HG03135 (cell line): ENCODE data around the gene VSTM4.

ENCODE experiments used
- ATAC-seq: cut with Tn5 transposase; IDR thresholded peaks from one replicate; pipeline ENCODE4 v1.9.1; 2021; ENCODE audit warnings: mild to moderate bottlenecking, moderate library complexity; ENCODE audit not compliant: unreplicated experiment

VSTM4 gene

DNA sequence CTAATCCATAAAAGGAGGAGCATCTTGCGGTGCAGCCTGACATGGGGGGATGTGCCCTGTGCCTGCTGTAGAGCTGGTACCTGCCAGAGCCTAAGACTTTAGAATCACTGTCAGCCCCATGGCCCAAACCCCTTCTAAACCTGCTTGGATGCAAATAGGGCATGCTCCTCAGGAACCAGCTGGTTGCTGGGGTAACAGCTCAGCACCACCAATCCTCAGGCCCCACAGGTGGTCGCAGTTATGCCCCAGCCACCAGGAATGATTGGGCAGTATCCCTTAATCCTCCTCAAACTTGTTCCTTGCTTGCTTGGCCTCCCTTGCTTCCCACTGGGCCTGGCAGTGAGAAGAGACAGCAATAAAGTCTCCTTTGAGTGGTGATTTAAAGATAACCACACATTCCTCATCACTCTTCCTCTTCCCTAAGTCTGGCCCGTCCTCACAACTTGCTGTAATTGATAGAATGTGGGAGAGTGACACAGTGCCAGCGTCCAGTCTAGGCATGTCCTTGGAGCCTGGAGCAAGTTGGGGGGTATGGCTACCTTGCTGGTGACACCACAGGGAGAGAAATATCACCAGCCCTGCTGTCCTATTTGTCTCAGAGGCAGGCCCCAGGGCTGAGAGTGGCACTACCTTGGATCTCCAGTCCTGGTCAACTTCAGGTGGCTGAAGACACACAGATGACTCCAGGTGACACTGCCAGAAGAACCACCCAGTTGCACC, 43.0 kb downstream of the VSTM4 start:
- no peak for ATAC-seq

GRCh38 chr10:49071160-49071761, 44.1 kb downstream of the VSTM4 start:
- ATAC-seq: no peak

DNA sequence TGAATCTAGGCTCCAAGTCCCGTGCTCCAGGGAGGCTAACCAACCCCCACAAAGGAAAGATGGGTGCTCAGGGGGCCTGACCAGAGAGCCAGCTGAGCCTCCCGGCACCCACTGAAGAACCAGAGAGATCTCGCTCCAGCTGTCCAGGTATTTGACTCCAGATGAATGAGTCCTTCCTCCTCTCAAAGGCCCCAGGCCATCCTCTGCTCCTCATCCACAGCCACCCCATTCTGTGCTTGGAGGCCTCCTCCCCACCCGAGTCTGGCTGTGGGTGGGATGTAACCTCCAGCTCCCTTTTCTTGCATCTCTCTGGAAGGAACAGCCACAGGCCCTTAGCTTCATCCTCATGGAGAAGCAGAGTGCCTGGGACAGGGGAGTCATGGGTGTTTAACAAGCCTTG, 44.6 kb downstream of the VSTM4 start:
- ATAC-seq: no peak

DNA sequence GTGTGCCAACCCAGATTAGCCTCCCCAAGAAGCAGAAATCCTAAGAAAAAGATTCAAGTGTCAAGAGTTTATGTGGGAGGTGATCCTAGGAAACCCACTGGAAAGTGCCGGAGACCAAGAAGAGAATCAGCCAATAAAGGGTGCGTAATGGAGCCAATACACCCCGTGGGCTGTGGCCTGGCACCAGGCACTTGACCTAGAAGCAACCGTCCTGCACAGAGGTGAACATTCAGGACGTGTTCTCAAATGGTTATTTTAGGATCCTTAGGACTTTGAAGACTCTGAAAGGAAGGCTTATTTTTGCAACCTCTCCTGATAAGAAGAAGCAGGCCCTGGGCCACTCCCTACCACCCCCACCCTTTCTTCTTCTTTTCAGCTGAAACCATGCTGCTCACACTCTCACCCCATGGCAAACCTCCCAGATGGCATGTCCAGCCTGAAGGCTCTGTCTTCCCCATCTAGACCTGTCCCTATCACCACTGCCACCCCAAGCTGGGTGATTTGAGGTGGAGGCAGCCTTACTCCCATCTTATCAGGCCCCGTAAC, 46.6 kb downstream of the VSTM4 start:
- ATAC-seq: no peak

GRCh38 chr10:49068209-49068608, 47.1 kb downstream of the VSTM4 start:
- no peak for ATAC-seq

- ATAC-seq: no peak
Observed at GRCh38 chr10:49066944-49067730, 48.2 kb downstream of the VSTM4 start.

GRCh38 chr10:49062229-49062628, 53.1 kb downstream of the VSTM4 start:
- ATAC-seq: no peak

- ATAC-seq: no peak
Observed at GRCh38 chr10:49061667-49062066, 53.7 kb downstream of the VSTM4 start.

- no peak for ATAC-seq
Observed at GRCh38 chr10:49058463-49059255, 56.7 kb downstream of the VSTM4 start.

- no peak for ATAC-seq
Observed at GRCh38 chr10:49057231-49057880, 58.0 kb downstream of the VSTM4 start.

DNA sequence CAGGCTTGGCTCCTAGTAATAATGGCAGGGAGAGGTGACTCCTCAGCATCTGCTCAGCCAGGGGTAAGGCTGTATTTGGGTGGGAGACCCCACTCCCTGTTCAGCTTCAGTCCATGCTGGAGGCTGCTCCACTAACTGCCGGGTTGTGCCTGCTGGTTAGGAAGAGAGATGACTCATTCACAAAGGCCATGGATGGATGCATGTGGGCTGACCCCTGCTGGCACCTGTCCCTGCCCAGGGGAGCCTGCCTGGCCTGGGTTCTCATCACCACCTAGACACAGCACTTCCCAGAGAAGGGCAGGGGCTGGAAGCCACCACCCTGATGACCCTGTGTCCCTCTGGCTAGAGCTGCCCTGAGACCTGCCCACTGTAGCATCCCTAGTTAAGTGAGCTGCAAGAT, 59.0 kb downstream of the VSTM4 start:
- no peak for ATAC-seq

DNA sequence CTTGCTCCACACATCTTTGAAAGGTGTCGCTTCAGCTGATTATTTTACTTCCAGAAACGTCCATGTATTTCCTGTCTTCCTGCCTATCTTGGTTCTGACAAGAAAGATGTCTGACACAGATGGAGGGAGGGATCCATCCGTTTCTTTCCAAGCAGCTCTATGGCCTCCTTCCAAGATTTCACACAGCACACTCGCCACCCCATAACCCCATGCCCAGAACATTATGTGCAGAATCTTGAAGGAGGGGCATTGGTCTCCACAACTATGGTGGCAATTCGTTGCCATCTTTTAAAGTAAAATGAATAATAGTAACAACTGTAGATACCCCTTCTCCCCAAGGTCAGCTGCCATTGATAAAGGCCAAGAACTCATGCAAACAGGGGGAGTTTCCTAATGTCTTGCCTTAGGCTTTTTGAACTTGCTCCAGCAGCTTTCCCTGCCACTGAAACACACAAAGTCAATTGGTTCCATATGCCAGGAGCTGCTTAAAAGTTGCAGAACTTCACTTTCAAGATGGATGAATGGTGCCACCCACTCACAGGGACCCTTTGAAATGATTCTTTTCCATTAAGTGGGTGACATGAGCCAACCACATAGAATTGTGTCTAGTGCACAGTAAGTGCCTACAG, 60.0 kb downstream of the VSTM4 start:
- no peak for ATAC-seq

GRCh38 chr10:49054753-49055152, 60.6 kb downstream of the VSTM4 start:
- no peak for ATAC-seq

GRCh38 chr10:49053998-49054692, 61.2 kb downstream of the VSTM4 start:
- ATAC-seq: no peak

DNA sequence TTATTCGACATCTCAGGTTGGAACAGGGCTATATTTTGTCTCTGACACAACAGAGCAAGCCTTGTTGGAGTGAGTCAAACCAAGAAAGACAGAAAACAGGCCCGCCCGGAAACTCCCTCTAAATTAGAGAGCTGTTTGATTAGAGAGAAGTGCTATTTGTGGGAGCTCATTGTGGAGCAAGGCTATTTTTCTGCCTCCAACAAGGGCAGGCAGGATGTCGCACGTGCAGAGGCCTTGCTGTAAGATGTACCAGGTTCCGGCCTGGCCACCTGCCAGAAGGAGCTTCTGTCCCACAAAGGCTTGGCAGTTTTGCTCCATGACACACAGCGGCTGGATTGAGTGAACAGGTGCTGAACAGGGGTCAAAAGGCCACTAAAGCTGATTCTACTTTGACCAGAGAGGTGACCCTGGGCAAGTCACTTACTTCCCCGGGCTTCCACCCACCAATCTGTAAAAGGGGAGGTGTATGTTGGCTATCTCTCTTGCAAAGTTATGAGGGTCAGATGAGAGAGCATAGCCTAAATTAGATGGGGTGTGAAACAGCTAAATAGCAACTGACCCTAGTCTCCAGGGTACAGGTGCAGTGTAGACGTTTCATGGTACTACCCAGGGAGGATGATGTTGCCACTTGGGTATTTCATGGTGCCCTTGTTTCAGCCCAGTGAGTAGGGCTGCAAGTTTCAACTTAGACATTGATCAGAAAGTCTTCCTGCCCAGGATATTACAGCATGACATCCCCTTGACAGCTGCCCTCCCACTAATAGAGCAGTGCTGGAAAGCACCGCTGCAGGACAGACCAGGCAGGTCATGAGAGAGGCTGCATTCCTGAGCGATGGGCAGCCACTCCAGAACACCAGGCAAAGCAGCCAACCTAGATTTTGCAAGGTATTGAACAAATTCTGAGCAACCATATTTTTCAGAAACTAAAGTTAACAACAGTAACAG, 62.0 kb downstream of the VSTM4 start:
- peak; percentile 60 for ATAC-seq

- ATAC-seq: no peak
Observed at GRCh38 chr10:49052069-49052468, 63.3 kb downstream of the VSTM4 start.

DNA sequence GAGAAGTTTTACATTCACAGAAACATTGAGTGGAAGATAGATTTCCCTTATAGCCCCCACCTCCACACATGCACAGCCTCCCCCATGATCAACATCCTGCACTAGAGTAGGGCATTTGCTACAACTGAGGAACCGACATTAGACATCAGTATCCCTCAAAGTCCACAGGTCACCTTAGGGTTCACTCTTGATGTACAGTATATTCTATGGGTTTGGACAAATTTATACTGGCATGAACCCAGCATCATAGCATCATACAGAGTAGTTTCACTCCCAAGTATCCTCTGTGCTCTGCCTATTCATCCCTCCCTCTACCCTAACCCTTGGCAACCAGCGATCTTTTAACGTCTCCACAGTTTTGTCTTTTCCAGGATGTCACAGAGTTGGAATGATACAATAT, 64.4 kb downstream of the VSTM4 start:
- no peak for ATAC-seq

GRCh38 chr10:49050366-49050765, 65.0 kb downstream of the VSTM4 start:
- ATAC-seq: no peak
